Tibial nerve (tissue), 4 donors: Measurements from ENCODE around the gene WDR76. TPM values are rescaled to one million over a fixed set of nuclear protein-coding genes. Genes with fewer than 3 reads are reported as not detected.
"Not testable (repeated sequence)": the region's sequence is repeated elsewhere in the genome, so short reads cannot be mapped to it uniquely, and the experiment has no call there.

Experiments used
- DNase-seq, 2 donors: peaks; one replicate each; pipeline ENCODE4 v3.0.0-alpha.2; 2019; ENCODE audit warnings: low spot score in 2 of 2
- H3K27ac ChIP-seq, 4 donors: fragments of 200-600 bp; sonication (generic) in 3 of 4; one replicate each; pipeline ENCODE4 v1.5.1; 2017 to 2019; ENCODE audit warnings: mild to moderate bottlenecking in 1 of 4
- H3K27me3 ChIP-seq, 2 donors: fragments of 200-600 bp; sonication (generic) in 1 of 2; one replicate each; pipeline versions ENCODE4 v1.5.1 to v1.6.0; 2017 to 2019
- H3K36me3 ChIP-seq, 3 donors: fragments of 200-600 bp; sonication (generic); one replicate each; pipeline ENCODE4 v1.5.1; 2018 to 2019
- H3K4me1 ChIP-seq, 4 donors: fragments of 200-600 bp; sonication (generic) in 3 of 4; one replicate each; pipeline ENCODE4 v1.5.1; 2017 to 2019
- H3K4me3 ChIP-seq, 4 donors: fragments of 200-600 bp; sonication (generic) in 3 of 4; one replicate each; pipeline ENCODE4 v1.5.1; 2017 to 2019; ENCODE audit warnings: mild to moderate bottlenecking in 1 of 4, moderate library complexity in 1 of 4
- H3K9me3 ChIP-seq, 4 donors: fragments of 200-600 bp; sonication (generic) in 3 of 4; one replicate each; pipeline ENCODE4 v1.5.1; 2017 to 2019
- EP300 ChIP-seq, 2 donors: sonication (generic); formaldehyde crosslinking; IDR thresholded peaks; one replicate each; pipeline ENCODE4 v1.6.1; 2017; ENCODE audit warnings: antibody characterized with exemption in 2 of 2, mild to moderate bottlenecking in 1 of 2
- POLR2A ChIP-seq, 2 donors: fragments of 450-650 bp; IDR thresholded peaks; one replicate each; pipeline ENCODE4 v1.6.1; 2017; ENCODE audit warnings: antibody characterized with exemption in 2 of 2, mild to moderate bottlenecking in 2 of 2, moderate library complexity in 2 of 2
- WGBS, 2 donors: methylation state at CpG; one replicate each; pipeline ENCODE4 v1.1.5; 2018; 5-methylcytosine and 5-hydroxymethylcytosine counted together
- total RNA-seq, 4 donors: library from RNA; depleted of rRNA; stranded (reverse); fragments of >200 nt; gene quantifications; one replicate each; pipeline ENCODE4 v1.1.0, GENCODE V29; 2016
- TF ChIP-seq, protein P1 (sequence below), 5 experiments: fragments of 200-600 bp in 3 of 5; fragments of 450-650 bp in 2 of 5; sonication (generic) in 3 of 5; IDR thresholded peaks; one replicate each; pipeline ENCODE4 v1.5.1; 2016 to 2019; ENCODE audit warnings: antibody characterized with exemption in 5 of 5, mild to moderate bottlenecking in 3 of 5, moderate library complexity in 2 of 5

Gene WDR76
- total RNA-seq, 4 donors from 2014 or later, result 2.7 to 7.5 (median 2.9) TPM

DNA sequence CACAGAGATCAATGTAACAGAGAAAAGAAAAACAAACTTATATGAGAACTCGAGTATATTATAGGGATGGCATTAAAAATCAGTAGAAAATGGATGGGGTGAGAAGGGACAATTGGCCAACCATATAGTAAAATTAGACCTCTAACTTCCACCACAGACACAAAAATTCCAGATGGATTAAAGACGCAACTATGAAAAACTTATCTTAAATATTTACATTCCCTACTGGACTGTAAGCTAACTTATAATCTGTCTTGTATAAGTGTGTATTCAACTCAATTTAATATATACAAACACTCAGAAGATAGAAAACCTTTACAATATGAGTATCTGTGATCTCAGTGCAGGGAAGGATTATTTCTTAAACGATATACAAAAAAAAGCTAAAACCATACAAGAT lies 5.3 kb upstream of the WDR76 start:
- Histone ChIP-seq H3K9me3 (no peaks in the 10 kb centered on the region), H3K36me3 (peaks cover 0 to 19% (median 0%) of the 10 kb centered on the region in 3 donors), H3K27ac (no peak overlapping the region), H3K4me1 (peaks cover 0 to 52% (median 22%) of the 10 kb centered on the region in 4 donors), H3K27me3 (no peaks in the 10 kb centered on the region), H3K4me3 (no peak overlapping the region)
- TF ChIP-seq EP300 (IDR thresholded peaks at IDR 0.05), result no peak
- TF ChIP-seq, protein P1, sequence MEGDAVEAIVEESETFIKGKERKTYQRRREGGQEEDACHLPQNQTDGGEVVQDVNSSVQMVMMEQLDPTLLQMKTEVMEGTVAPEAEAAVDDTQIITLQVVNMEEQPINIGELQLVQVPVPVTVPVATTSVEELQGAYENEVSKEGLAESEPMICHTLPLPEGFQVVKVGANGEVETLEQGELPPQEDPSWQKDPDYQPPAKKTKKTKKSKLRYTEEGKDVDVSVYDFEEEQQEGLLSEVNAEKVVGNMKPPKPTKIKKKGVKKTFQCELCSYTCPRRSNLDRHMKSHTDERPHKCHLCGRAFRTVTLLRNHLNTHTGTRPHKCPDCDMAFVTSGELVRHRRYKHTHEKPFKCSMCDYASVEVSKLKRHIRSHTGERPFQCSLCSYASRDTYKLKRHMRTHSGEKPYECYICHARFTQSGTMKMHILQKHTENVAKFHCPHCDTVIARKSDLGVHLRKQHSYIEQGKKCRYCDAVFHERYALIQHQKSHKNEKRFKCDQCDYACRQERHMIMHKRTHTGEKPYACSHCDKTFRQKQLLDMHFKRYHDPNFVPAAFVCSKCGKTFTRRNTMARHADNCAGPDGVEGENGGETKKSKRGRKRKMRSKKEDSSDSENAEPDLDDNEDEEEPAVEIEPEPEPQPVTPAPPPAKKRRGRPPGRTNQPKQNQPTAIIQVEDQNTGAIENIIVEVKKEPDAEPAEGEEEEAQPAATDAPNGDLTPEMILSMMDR (IDR thresholded peaks at IDR 0.05), result no peak
- no peak for DNase-seq
- WGBS, 2 donors, result 73 to 79% methylated on average over 3 of the region's 3 CpGs

DNA sequence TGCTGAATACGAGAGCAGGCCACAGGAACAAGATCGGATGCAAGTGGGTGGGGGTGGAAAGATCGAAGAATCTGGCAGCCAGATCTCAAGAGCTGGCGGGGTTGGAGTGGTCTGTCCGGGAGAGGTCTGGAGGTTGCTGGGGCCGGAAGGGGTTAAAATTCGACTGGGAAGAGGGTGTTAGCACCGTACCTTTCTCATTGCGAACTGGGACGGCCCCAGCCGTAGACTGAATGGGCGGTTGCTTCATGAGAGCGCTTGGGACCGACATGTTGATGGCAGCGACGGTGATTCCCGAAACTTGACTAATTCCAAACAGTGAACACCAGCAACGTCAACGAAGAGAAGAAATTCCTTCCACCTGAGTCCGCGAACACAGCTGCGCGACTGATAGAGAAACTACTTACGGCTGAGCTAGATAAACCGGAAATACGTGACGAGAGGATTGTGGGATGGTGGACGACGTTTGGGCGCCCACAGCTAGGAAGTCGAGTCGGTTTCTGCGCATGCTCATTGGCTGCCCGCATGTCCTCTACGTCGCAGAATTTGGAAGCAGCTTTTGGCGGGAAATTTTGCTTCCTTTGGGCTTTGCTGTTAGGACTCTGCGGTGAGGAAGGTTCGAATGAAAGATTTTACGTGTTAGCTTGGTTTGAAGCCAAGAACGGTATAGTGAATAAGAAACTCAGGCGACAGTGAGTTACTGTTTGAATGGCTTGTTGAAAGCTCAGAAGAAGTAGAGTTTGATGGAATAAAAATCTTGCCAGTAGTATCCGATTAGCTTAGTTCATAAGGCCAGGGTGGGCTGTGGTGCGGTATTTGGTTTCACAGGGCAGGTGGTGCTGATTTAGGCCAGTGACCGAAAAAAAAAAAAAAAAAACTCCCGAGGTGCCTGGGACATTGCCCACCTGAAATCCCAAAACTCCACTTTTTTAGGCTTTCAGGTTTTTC lies 2.2 kb upstream of the WDR76 start, which contains the start of gene MFAP1:
Gene MFAP1, minus strand, starts transcription at position 389 of the 945 bp plus-strand sequence. Its CDS starts 121 bp downstream, at position 268.
- H3K27ac ChIP-seq, result peak within 1 kb of the TSS; percentile 65 to 95 (median 90)
- H3K4me3 ChIP-seq, result peak within 1 kb of the TSS; percentile 54 to 88 (median 74)
- peak; percentile 83 to 91 for DNase-seq
- no peaks in the 10 kb centered on the region for H3K9me3 ChIP-seq
- peaks cover 0 to 11% (median 0%) of the 10 kb centered on the region in 3 donors for H3K36me3 ChIP-seq
- peaks cover 0 to 60% (median 32%) of the 10 kb centered on the region in 4 donors for H3K4me1 ChIP-seq
- WGBS, 2 donors, result 9% methylated on average over 46 of the region's 46 CpGs
- no peaks in the 10 kb centered on the region for H3K27me3 ChIP-seq
- TF ChIP-seq EP300 (IDR thresholded peaks at IDR 0.05), result peak; percentile 97 to 98
- peak; percentile 71 to 76 for TF ChIP-seq POLR2A (IDR thresholded peaks at IDR 0.05)
- TF ChIP-seq, protein P1 (IDR thresholded peaks at IDR 0.05), result peak in 1 of 5 experiments; percentile 43

DNA sequence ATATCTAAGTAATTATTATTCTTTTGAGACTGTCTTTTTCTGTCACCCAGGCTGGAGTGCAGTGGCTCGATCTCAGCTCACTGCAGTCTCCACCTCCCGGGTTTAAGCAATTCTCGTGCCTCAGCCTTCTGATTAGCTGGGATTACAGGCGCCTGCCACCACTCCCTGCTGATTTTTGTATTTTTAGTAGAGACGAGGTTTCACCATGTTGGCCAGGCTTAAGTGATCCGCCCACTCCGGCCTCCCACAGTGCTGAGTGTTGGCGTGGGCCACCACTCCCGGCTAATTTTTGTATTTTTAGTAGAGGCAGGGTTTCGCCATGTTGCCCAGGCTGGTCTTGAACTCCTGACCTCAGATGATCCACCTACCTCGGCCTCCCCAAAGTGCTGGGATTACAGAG lies 1.5 kb upstream of the WDR76 start:
- not testable (repeated sequence) for H3K4me3 ChIP-seq
- 92 to 97% methylated on average over 11 of the region's 11 CpGs for WGBS, 2 donors

DNA sequence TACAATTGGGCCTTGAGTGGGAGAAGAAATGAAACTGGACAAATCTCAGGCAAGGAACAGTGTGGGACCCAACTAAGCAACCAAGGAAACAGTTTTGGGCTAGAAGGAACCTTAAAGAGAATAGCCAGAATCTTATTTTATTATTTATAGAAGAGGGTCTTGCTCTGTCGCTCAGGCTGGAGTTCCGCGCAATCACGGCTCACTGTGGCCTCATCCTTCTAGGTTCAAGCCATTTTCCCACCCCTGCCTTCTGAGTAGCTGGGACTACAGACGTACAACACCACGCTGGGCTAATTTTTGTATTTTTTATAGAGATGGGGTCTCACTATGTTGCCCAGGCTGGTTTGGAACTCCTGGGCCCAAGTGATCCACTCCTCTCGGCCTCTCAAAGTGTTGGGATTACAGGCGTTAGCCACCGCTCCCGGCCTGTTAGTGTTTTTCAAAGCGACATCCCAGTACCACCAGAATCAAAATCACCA lies 734 bp upstream of the WDR76 start:
- peak overlapping the region; percentile 30 to 59 (median 49) for H3K4me3 ChIP-seq
- peak overlapping the region in 2 of 4 donors; percentile 72 to 78 for H3K27ac ChIP-seq
- peaks cover 0 to 54% (median 30%) of the 10 kb centered on the region in 4 donors for H3K4me1 ChIP-seq
- 92 to 99% methylated on average over 11 of the region's 11 CpGs for WGBS, 2 donors
- TF ChIP-seq POLR2A (IDR thresholded peaks at IDR 0.05), result no peak
- TF ChIP-seq EP300 (IDR thresholded peaks at IDR 0.05), result no peak
- TF ChIP-seq, protein P1 (IDR thresholded peaks at IDR 0.05), result no peak
- no peaks in the 10 kb centered on the region for H3K27me3 ChIP-seq
- no peaks in the 10 kb centered on the region for H3K9me3 ChIP-seq
- no peaks in the 10 kb centered on the region for H3K36me3 ChIP-seq
- no peak for DNase-seq

More for the DNA sequence above, 1.5 kb upstream of the WDR76 start:
- not testable (repeated sequence) for H3K27me3 ChIP-seq, H3K9me3 ChIP-seq, H3K27ac ChIP-seq, DNase-seq, H3K36me3 ChIP-seq
- peaks cover 0 to 58% (median 32%) of the 10 kb centered on the region in 4 donors for H3K4me1 ChIP-seq

DNA sequence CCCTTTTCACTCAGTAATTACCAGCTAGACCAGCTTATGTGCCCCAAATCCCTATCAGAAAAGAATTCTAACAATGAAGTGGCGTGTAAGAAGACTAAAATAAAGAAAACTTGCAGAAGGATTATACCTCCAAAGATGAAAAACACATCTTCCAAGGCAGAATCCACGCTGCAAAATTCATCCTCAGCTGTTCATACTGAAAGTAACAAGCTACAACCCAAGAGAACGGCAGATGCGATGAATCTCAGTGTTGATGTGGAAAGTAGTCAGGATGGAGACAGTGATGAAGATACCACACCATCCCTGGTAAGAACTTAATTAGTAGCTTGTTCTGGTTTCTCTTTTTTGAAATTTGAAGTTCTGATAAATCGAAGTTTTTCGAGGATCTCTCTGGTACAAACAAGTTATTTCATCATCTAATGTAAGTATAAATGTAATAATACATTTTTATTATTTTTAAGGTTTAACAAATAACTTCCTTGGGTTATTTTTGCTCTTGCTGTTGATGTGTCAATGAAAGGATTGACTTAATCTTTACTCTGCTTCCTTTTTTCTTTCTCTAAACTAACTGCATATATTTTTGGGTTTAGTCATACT lies 1.4 kb downstream of the WDR76 start:
- H3K4me1 ChIP-seq, result peaks cover 0 to 38% (median 20%) of the 10 kb centered on the region in 4 donors
- TF ChIP-seq, protein P1 (IDR thresholded peaks at IDR 0.05), result no peak
- TF ChIP-seq POLR2A (IDR thresholded peaks at IDR 0.05), result no peak
- TF ChIP-seq EP300 (IDR thresholded peaks at IDR 0.05), result no peak
- no peak for DNase-seq
- peaks cover 0 to 5% (median 0%) of the 10 kb centered on the region in 3 donors for H3K36me3 ChIP-seq
- no peaks in the 10 kb centered on the region for H3K9me3 ChIP-seq
- WGBS, 2 donors, result 48 to 54% methylated on average over 6 of the region's 6 CpGs
- no peaks in the 10 kb centered on the region for H3K27me3 ChIP-seq
- peak overlapping the region in 2 of 4 donors; percentile 72 to 78 for H3K27ac ChIP-seq
- no peak overlapping the region for H3K4me3 ChIP-seq

DNA sequence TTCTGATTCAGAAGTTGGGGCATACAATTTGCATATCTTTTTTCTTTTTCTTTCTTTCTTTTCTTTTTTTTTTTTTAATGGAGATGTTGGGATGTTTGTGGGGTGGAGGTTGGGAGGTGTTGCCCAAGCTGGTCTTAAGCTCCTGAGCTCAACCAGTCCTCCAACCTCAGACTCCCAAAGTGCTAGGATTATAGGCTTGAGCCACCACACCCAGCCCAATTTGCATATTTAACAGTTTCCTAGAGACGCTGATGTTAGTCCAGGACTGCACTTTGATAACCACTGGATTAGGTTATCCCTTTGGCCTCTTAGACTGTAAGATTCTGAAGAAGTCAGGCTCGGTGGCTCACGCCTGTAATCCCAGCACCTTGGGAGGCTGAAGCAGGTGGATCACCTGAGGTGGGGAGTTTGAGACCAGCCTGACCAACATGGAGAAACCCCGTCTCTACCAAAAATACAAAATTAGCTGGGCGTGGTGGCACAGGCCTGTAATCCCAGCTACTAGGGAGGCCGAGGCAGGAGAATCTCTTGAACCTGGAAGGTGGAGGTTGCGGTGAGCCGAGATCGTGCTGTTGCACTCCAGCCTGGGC lies 3.2 kb downstream of the WDR76 start:
- not testable (repeated sequence) for H3K27me3 ChIP-seq, DNase-seq, H3K9me3 ChIP-seq, H3K27ac ChIP-seq, H3K4me3 ChIP-seq
- WGBS, 2 donors, result 92 to 96% methylated on average over 9 of the region's 9 CpGs
- H3K4me1 ChIP-seq, result peaks cover 0 to 25% (median 13%) of the 10 kb centered on the region in 4 donors
- H3K36me3 ChIP-seq, result peaks cover 0 to 12% (median 0%) of the 10 kb centered on the region in 3 donors

GRCh38 chr15:43830691-43831275 lies 4.0 kb downstream of the WDR76 start:
- H3K4me1 ChIP-seq, result peaks cover 0 to 21% (median 13%) of the 10 kb centered on the region in 4 donors
- not testable (repeated sequence) for H3K27ac ChIP-seq, DNase-seq, H3K4me3 ChIP-seq, H3K9me3 ChIP-seq, H3K27me3 ChIP-seq
- peaks cover 0 to 19% (median 0%) of the 10 kb centered on the region in 3 donors for H3K36me3 ChIP-seq
- 90 to 96% methylated on average over 9 of the region's 9 CpGs for WGBS, 2 donors
